GM19463 (cell line): ENCODE results near the gene ATOH8.
A peak's percentile ranks its signal among the peaks of the same experiment; 100 is the strongest.

ENCODE experiments used
- ATAC-seq: cut with Tn5 transposase; IDR thresholded peaks from one replicate; pipeline ENCODE4 v1.9.1; 2021; ENCODE audit warnings: mild to moderate bottlenecking, moderate library complexity; ENCODE audit not compliant: unreplicated experiment

The ATOH8 gene

GRCh38 chr2:85718885-85719492 is 34.8 kb upstream of the ATOH8 start:
- no peak for ATAC-seq

GRCh38 chr2:85719609-85720240 is 34.1 kb upstream of the ATOH8 start:
- ATAC-seq = no peak

DNA sequence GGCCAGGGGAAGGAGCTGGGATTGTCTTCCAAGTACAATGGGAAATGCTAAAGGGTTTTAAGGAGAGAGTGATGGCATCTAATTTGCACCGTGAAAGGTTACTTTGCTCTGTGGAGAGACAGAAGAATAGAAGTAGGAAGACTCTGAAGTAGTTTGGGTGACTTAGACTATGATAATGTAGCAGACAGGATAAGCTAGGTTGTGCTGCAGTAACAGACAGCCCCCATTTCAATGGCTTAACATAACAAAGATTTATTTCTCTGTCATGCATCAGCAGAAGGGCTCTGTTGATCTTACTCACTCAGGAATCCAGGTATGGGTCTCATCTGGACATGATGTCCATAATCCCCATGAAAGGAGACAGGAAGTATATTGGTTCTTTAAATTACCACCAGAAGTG is 33.3 kb upstream of the ATOH8 start:
- no peak for ATAC-seq

- ATAC-seq = no peak
Observed at GRCh38 chr2:85721641-85722040, 32.1 kb upstream of the ATOH8 start.

- no peak for ATAC-seq
Observed at GRCh38 chr2:85722519-85722918, 31.3 kb upstream of the ATOH8 start.

DNA sequence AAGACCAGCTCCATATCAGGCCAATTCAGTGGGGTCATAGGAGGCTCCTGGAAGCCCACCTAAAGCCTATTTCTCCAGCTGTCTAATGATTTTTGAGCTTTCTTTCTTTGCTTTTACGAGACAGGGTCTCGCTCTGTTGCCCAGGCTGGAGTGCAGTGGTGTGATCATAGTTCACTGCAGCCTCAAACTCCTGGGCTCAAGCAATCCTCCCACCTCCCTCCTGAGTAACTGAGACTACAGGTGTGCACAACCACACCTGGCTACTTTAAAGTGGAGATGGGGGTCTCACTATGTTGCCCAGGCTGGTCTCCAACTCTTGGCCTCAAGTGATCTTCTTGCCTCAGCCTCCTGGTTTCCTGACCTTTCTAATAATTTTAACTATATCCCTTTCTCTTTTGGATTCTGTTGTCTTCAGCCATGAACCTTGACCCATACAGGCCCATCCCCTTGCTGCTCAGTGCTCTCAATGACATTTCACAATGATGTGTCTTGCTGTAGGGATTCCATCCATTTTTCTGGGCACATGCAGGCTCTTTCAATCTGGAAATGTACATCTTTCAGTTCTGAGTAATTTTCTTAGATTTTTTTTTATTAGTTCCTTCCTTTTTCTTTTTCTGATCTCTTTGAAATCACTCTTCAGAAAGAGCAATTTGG is 30.0 kb upstream of the ATOH8 start:
- no peak for ATAC-seq

- ATAC-seq = no peak
Observed at GRCh38 chr2:85724731-85725181, 29.0 kb upstream of the ATOH8 start.

DNA sequence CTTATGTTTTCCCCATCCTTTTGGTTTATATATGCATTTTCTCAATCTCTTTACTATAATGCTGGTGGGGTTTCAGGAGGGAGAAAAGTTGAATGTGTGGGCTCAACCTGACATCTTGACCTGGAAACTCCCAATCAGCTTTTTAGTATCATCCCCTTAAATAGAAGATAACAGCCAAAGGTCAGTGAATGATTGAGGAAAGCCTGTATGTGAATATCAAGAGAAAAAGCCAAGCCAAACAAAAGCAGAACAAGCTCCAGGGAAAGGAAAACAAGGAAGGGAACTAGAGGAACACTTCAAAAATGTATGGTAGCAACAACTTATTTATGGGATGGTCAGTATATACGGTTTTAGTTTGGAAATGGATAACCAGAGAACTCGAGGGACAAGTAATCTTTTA is 28.3 kb upstream of the ATOH8 start:
- no peak for ATAC-seq

- no peak for ATAC-seq
Observed at GRCh38 chr2:85727798-85728197, 26.0 kb upstream of the ATOH8 start.

DNA sequence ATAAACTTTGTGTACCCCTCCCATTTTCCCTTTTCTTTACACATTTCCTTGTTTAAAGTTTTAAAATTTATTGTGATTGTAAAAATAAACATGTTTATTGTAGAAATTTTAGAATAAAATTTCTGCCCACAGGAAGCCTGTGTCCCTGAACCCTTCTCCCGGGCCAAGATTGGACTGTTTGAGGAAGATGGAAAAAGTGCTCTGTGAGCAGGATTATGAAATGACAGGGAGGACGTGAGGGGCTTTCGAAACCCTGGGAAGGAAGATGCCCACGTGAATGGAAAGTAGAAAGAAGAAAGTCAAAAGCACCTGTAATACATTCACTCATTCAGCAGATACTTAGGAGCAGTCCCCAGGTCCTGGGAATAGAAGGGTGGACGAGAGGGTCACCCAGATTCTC is 25.4 kb upstream of the ATOH8 start:
- no peak for ATAC-seq

GRCh38 chr2:85728883-85729824 is 24.6 kb upstream of the ATOH8 start:
- peak; percentile 86 for ATAC-seq

GRCh38 chr2:85729825-85730510 is 23.8 kb upstream of the ATOH8 start:
- no peak for ATAC-seq

GRCh38 chr2:85730686-85731230 is 23.0 kb upstream of the ATOH8 start:
- ATAC-seq = no peak

DNA sequence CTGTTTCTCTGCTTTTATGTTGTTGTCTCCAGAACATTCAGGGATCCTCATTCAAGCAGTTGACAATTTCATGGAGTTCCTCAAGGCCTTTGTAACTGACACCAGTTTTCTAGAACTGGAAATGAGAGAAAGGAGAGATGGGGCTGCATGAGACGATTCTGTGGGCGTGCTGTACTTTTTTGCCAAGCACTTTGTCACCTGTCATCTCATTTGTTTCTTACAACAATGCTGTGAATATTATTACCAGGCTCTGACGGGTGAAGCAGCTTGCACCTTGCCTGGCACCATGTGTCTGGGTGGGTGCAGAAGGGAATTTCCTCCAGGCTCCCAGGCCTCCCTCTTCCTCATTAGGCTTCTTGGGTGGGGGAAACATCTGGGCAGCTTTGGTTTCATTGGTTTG is 22.2 kb upstream of the ATOH8 start:
- ATAC-seq = no peak

GRCh38 chr2:85732467-85733120 is 21.2 kb upstream of the ATOH8 start:
- no peak for ATAC-seq

DNA sequence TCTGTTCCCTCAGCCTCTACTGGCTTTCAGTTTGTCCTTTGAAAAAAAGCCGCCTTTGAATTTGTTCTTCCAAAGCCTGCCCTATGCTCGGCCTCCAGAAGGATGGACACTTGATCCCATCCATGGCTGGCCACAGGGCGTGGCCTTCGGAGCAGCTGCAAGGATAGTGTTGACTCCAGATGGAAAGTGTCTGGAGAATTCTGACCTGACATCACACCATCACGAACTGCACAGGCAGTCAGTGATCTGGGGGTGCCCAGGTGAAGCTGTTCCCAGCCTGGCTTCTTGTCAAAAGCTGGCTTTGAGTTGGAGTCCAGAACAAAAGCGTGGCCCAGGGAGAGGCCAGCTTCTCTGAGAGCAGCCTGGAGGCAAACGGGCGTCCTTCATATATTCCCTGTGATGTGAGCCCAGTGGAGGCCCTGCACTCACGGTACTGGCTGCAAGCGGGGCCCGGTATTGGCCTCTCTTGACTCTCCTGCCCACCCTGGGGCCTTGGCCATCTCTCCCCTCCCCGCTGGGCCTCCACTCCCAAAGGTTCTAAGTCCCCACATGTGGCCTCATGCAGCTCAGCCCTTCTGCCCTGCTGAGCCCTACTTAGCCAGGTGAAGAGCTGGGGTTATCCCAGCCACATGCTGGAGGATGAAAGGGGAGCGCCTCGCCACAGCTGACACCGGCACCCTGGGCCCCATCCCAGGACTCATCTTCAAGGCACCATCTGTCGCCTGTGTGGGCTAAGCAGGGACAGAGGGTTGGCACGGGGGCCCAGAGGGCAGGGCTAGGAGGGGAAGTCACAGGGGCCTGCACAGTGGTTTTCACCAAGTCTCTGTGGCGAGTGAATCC is 20.4 kb upstream of the ATOH8 start:
- no peak for ATAC-seq

GRCh38 chr2:85734015-85734414 is 19.8 kb upstream of the ATOH8 start:
- no peak for ATAC-seq

GRCh38 chr2:85734942-85735608 is 18.7 kb upstream of the ATOH8 start:
- ATAC-seq = no peak
